Muscle of leg (tissue), 11 donors: ENCODE data around the gene TDRKH. TPM values are rescaled to one million over a fixed set of nuclear protein-coding genes. Genes with fewer than 3 reads are reported as not detected.

ENCODE experiments used
- DNase-seq: peaks from one replicate; pipeline ENCODE4 v3.0.0; 2013
- H3K27ac ChIP-seq: one replicate; pipeline ENCODE4 v1.5.1; 2013; ENCODE audit warnings: mild to moderate bottlenecking, low read length, control low read depth
- H3K27me3 ChIP-seq: one replicate; pipeline ENCODE4 v1.6.1; 2013; ENCODE audit warnings: low read length; ENCODE audit not compliant: control insufficient read depth, insufficient read depth
- H3K36me3 ChIP-seq: one replicate; pipeline ENCODE4 v1.6.1; 2013; ENCODE audit warnings: low read length; ENCODE audit not compliant: control insufficient read depth, insufficient read depth
- H3K4me1 ChIP-seq: one replicate; pipeline ENCODE4 v1.6.1; 2013; ENCODE audit warnings: low read length; ENCODE audit not compliant: control insufficient read depth, insufficient read depth
- H3K4me3 ChIP-seq: one replicate; pipeline ENCODE4 v1.5.1; 2013; ENCODE audit warnings: low read length, control low read depth
- H3K9me3 ChIP-seq: replicated peaks from 2 replicates; pipeline ENCODE4 v1.6.1; 2013; ENCODE audit warnings: low read depth, low read length; ENCODE audit not compliant: control insufficient read depth
- WGBS: methylation state at CpG from one replicate; pipeline ENCODE4 v1.1.5; 2013; ENCODE audit warnings: missing lambda C conversion rate; ENCODE audit not compliant: insufficient coverage; 5-methylcytosine and 5-hydroxymethylcytosine counted together
- polyA plus RNA-seq, 8 donors: library from polyadenylated mRNA; unstranded; fragments of 120-200 nt; gene quantifications; one replicate each; pipeline versions ENCODE4 v1.2.1 to v1.2.3, GENCODE V29; 2013; ENCODE audit warnings: inconsistent platforms in 1 of 8, low replicate concordance in 1 of 8; ENCODE audit not compliant: insufficient read length in 8 of 8, insufficient read depth in 1 of 8
- total RNA-seq: library from RNA; stranded (reverse); fragments of 120-200 nt; gene quantifications from one replicate; pipeline ENCODE4 v1.2.4, GENCODE V29; 2013

Gene TDRKH
- total and polyA plus RNA-seq, 9 donors, result 3.1 to 3.9 (median 3.5) TPM

- Histone ChIP-seq H3K27me3 (peaks cover 24% of the 10 kb centered on the region), H3K9me3 (no peaks in the 10 kb centered on the region), H3K4me3 (no peak overlapping the region), H3K36me3 (no peaks in the 10 kb centered on the region), H3K27ac (no peak overlapping the region), H3K4me1 (peaks cover 33% of the 10 kb centered on the region)
- no peak for DNase-seq
- WGBS, result 47% methylated on average over 3 of the region's 8 CpGs
Measured at GRCh38 chr1:151833172-151833900, 43.0 kb upstream of the TDRKH start.

- 45% methylated on average over 7 of the region's 10 CpGs for WGBS
- no peak overlapping the region for H3K4me3 ChIP-seq
Measured at GRCh38 chr1:151832318-151832980, 42.1 kb upstream of the TDRKH start.

GRCh38 chr1:151831605-151832004, 41.3 kb upstream of the TDRKH start, which contains the start of gene RORC:
Gene RORC, minus strand, starts transcription at chr1:151831802. Its CDS starts 38 bp downstream, at chr1:151831764.
- Histone ChIP-seq H3K4me1 (peaks cover 29% of the 10 kb centered on the region), H3K27me3 (peaks cover 12% of the 10 kb centered on the region), H3K36me3 (no peaks in the 10 kb centered on the region), H3K9me3 (no peaks in the 10 kb centered on the region), H3K4me3 (peak within 1 kb of the TSS; percentile 19), H3K27ac (peak within 1 kb of the TSS; percentile 20)
- 58% methylated on average over 5 of the region's 5 CpGs for WGBS
- DNase-seq, result no peak

More at GRCh38 chr1:151832318-151832980, 42.1 kb upstream of the TDRKH start:
- Histone ChIP-seq H3K27me3 (peaks cover 20% of the 10 kb centered on the region), H3K9me3 (no peaks in the 10 kb centered on the region), H3K4me1 (peaks cover 32% of the 10 kb centered on the region), H3K36me3 (no peaks in the 10 kb centered on the region), H3K27ac (no peak overlapping the region)
- peak; percentile 69 for DNase-seq

- peaks cover 32% of the 10 kb centered on the region for H3K4me1 ChIP-seq
- WGBS, result 71% methylated on average over 4 of the region's 4 CpGs
Measured at GRCh38 chr1:151831256-151831591, 40.9 kb upstream of the TDRKH start.

GRCh38 chr1:151830055-151830454, 39.8 kb upstream of the TDRKH start:
- no peak overlapping the region for H3K27ac ChIP-seq

More at GRCh38 chr1:151831256-151831591, 40.9 kb upstream of the TDRKH start:
- Histone ChIP-seq H3K4me3 (peak overlapping the region; percentile 19), H3K9me3 (no peaks in the 10 kb centered on the region), H3K27ac (peak overlapping the region; percentile 20), H3K27me3 (peaks cover 9% of the 10 kb centered on the region), H3K36me3 (no peaks in the 10 kb centered on the region)
- no peak for DNase-seq

GRCh38 chr1:151829352-151830046, 39.2 kb upstream of the TDRKH start:
- Histone ChIP-seq H3K27ac (no peak overlapping the region), H3K36me3 (no peaks in the 10 kb centered on the region), H3K27me3 (peaks cover 2% of the 10 kb centered on the region), H3K4me1 (peaks cover 49% of the 10 kb centered on the region), H3K4me3 (no peak overlapping the region), H3K9me3 (no peaks in the 10 kb centered on the region)
- no peak for DNase-seq
- WGBS, result 21% methylated on average over 2 of the region's 4 CpGs

More at GRCh38 chr1:151830055-151830454, 39.8 kb upstream of the TDRKH start:
- WGBS, result 14% methylated on average over 1 of the region's 6 CpGs
- no peak for DNase-seq
- Histone ChIP-seq H3K9me3 (no peaks in the 10 kb centered on the region), H3K4me1 (peaks cover 44% of the 10 kb centered on the region), H3K27me3 (peaks cover 3% of the 10 kb centered on the region), H3K4me3 (no peak overlapping the region), H3K36me3 (no peaks in the 10 kb centered on the region)

- Histone ChIP-seq H3K27ac (no peak overlapping the region), H3K27me3 (peaks cover 2% of the 10 kb centered on the region), H3K9me3 (no peaks in the 10 kb centered on the region), H3K4me3 (no peak overlapping the region), H3K4me1 (peaks cover 55% of the 10 kb centered on the region), H3K36me3 (no peaks in the 10 kb centered on the region)
- WGBS, result 2% methylated on average over 12 of the region's 12 CpGs
- peak; percentile 54 for DNase-seq
Measured at GRCh38 chr1:151828921-151829320, 38.6 kb upstream of the TDRKH start.

GRCh38 chr1:151827853-151828252, 37.6 kb upstream of the TDRKH start:
- Histone ChIP-seq H3K4me3 (no peak overlapping the region), H3K27me3 (peaks cover 2% of the 10 kb centered on the region), H3K36me3 (no peaks in the 10 kb centered on the region), H3K9me3 (no peaks in the 10 kb centered on the region), H3K4me1 (peaks cover 50% of the 10 kb centered on the region), H3K27ac (no peak overlapping the region)
- DNase-seq, result no peak
- 38% methylated on average over 7 of the region's 9 CpGs for WGBS

- 17% methylated on average over 5 of the region's 21 CpGs for WGBS
- H3K9me3 ChIP-seq, result no peaks in the 10 kb centered on the region
- no peaks in the 10 kb centered on the region for H3K36me3 ChIP-seq
- peaks cover 2% of the 10 kb centered on the region for H3K27me3 ChIP-seq
- DNase-seq, result no peak
- no peak overlapping the region for H3K4me3 ChIP-seq
- peak overlapping the region; percentile 66 for H3K27ac ChIP-seq
- peaks cover 43% of the 10 kb centered on the region for H3K4me1 ChIP-seq
Measured at GRCh38 chr1:151825751-151826660, 35.7 kb upstream of the TDRKH start.
